RWPE2 (cell line): ENCODE measurements around the gene SLC5A5.

Experiments
- ATAC-seq: fragments of 200-7000 bp; cut with Tn5 transposase; 3 replicates; pipeline ENCODE4 v1.9.1; 2021; ENCODE audit warnings: low read depth
- DNase-seq: peaks from one replicate; pipeline ENCODE4 v3.0.0-alpha.2; 2020; ENCODE audit warnings: low spot score
- H3K27ac ChIP-seq: fragments of 450-650 bp; 2 replicates; pipeline ENCODE4 v1.5.1; 2017; ENCODE audit warnings: mild to moderate bottlenecking; ENCODE audit not compliant: poor library complexity, severe bottlenecking
- H3K27me3 ChIP-seq: fragments of 250-450 bp; sonication (Bioruptor Pico); 2 replicates; pipeline ENCODE4 v1.5.1; 2021; ENCODE audit warnings: mild to moderate bottlenecking, moderate library complexity; ENCODE audit not compliant: insufficient read depth, poor library complexity, severe bottlenecking
- H3K36me3 ChIP-seq: fragments of 250-450 bp; sonication (Bioruptor Pico); 2 replicates; pipeline ENCODE4 v1.5.1; 2020; ENCODE audit warnings: low read depth, mild to moderate bottlenecking, moderate library complexity
- H3K4me1 ChIP-seq: fragments of 250-450 bp; sonication (Bioruptor Pico); 2 replicates; pipeline ENCODE4 v1.5.1; 2021; ENCODE audit warnings: mild to moderate bottlenecking, moderate library complexity; ENCODE audit not compliant: insufficient read depth, poor library complexity, severe bottlenecking
- H3K4me3 ChIP-seq: fragments of 250-450 bp; sonication (Bioruptor Pico); 2 replicates; pipeline ENCODE4 v1.5.1; 2021; ENCODE audit warnings: mild to moderate bottlenecking, moderate library complexity; ENCODE audit not compliant: severe bottlenecking
- H3K9me3 ChIP-seq: fragments of 250-450 bp; sonication (Bioruptor Pico); 2 replicates; pipeline ENCODE4 v1.5.1; 2021; ENCODE audit warnings: mild to moderate bottlenecking, moderate library complexity; ENCODE audit not compliant: severe bottlenecking
- TF ChIP-seq, protein P1 (sequence below): fragments of 450-650 bp; IDR thresholded peaks from one replicate; pipeline ENCODE4 v1.5.1; 2017; ENCODE audit warnings: mild to moderate bottlenecking, moderate library complexity; ENCODE audit not compliant: poor library complexity, severe bottlenecking

The SLC5A5 gene

DNA sequence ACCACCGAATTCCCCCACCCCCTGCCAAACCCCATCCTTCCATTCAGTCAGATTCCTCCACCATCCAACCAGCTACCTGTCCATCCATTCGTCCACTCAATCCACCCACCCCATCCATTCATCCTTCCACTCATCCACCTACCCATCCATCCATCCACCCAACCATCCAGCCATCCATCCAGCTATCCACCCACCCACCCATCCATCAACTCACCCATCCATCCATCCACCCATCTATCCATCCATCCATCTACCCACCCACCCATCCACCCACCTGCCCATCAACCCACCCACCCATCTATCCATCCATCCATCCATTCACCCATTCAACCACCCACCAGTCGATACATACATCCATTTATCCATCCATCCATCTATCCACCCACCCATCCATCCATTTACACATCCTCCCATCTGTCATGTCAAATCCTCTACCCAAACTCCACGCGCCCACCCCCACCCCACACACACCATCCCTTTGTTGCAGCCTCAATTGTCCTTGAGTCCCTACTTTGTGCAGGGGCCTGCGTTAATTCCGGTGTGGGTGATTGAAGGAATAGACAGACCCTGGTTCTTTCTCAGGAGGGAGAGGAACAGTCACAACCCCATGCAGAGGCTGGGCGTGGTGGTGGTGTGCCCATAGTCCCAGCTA lies 5.3 kb upstream of the SLC5A5 start:
- TF ChIP-seq, protein P1, sequence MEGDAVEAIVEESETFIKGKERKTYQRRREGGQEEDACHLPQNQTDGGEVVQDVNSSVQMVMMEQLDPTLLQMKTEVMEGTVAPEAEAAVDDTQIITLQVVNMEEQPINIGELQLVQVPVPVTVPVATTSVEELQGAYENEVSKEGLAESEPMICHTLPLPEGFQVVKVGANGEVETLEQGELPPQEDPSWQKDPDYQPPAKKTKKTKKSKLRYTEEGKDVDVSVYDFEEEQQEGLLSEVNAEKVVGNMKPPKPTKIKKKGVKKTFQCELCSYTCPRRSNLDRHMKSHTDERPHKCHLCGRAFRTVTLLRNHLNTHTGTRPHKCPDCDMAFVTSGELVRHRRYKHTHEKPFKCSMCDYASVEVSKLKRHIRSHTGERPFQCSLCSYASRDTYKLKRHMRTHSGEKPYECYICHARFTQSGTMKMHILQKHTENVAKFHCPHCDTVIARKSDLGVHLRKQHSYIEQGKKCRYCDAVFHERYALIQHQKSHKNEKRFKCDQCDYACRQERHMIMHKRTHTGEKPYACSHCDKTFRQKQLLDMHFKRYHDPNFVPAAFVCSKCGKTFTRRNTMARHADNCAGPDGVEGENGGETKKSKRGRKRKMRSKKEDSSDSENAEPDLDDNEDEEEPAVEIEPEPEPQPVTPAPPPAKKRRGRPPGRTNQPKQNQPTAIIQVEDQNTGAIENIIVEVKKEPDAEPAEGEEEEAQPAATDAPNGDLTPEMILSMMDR: no peak
- no peak overlapping the region for H3K4me3 ChIP-seq
- DNase-seq (no peak), ATAC-seq (peak; percentile 0; the same call in 2 of the 3 replicates)
- no peaks in the 10 kb centered on the region for H3K9me3 ChIP-seq
- peaks cover 35% of the 10 kb centered on the region for H3K36me3 ChIP-seq
- H3K4me1 ChIP-seq: peaks cover 18% of the 10 kb centered on the region
- H3K27me3 ChIP-seq: peaks cover 22% of the 10 kb centered on the region
- no peak overlapping the region for H3K27ac ChIP-seq

DNA sequence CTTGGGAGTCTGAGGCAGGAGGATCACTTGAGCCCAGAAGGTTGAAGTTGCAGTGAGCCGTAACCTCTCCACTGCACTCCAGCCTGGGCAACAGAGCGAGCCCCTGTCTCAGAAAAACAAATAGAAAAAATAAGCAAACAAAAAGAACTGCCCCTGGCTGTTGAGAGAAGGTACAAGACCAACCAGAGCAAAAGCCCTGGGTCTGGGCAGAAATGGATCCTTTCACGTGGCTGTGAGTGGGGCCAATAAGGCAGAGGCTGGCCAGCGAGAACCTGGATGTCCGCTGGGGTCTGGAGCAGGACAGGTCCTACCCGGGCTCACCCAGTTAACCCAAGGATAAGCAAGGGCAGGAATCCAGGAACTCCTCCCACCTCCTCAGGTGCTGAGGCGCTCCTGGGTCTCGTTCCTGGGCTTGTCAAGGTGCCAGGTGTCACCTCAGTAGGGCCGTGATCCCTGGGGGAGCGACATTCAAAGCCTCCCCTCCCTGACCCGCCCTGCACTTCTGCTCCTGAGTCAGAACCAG lies 4.7 kb upstream of the SLC5A5 start:
- Histone ChIP-seq H3K27ac (no peak overlapping the region), H3K4me3 (no peak overlapping the region), H3K27me3 (peaks cover 28% of the 10 kb centered on the region), H3K36me3 (peaks cover 29% of the 10 kb centered on the region), H3K9me3 (no peaks in the 10 kb centered on the region), H3K4me1 (peaks cover 18% of the 10 kb centered on the region)
- DNase-seq (no peak), ATAC-seq (no peak)
- TF ChIP-seq, protein P1: no peak

DNA sequence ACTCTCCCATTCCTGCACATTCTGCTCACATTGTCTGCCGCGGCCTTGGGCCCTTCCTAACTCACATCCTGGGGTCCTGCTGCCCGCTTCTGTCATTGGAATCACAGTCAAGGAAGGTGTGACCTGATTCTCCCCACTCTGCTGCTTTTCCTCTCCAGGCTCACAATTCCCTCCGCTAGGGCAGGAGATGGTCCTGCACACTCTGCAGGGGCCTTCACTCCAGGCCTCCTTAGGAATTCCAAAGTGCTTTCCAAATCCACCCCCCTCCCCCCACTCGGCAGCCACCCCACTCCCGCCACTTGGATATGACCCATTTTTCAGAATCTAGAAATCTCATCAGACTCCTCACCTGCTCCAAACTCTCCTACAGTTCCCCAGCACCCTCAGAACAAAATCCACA lies 3.1 kb upstream of the SLC5A5 start:
- peaks cover 15% of the 10 kb centered on the region for H3K4me1 ChIP-seq
- TF ChIP-seq, protein P1: no peak

DNA sequence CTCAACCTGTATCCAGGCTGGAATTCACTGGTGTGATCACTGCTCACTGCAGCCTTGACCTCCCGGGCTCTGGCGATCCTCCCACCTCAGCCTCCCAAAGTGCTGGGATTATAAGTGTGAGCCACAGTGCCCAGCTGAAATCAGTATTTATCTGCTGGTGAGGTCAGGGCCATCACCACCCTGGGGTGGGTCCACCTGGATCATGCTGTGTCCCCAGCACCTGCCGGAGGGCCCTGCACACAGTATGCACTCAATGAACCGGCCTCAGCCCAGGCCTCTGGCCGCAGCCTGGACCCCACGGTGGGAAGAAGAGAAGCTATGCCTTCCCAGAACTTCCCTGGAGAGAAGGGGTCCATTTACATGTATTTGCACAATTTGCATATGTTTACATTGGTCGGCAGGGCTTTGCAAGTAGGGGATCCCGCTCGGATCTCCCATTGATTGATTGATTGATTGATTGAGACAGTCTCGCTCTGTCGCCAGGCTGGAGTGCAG lies 2.6 kb upstream of the SLC5A5 start:
- H3K4me1 ChIP-seq: peaks cover 10% of the 10 kb centered on the region
- H3K27me3 ChIP-seq: peaks cover 43% of the 10 kb centered on the region
- TF ChIP-seq, protein P1: no peak
- H3K27ac ChIP-seq: no peak overlapping the region
- DNase-seq (no peak), ATAC-seq (no peak)
- peaks cover 8% of the 10 kb centered on the region for H3K36me3 ChIP-seq
- H3K4me3 ChIP-seq: no peak overlapping the region
- no peaks in the 10 kb centered on the region for H3K9me3 ChIP-seq

More for the DNA sequence above, 3.1 kb upstream of the SLC5A5 start:
- DNase-seq (no peak), ATAC-seq (no peak)
- H3K27ac ChIP-seq: no peak overlapping the region
- no peaks in the 10 kb centered on the region for H3K9me3 ChIP-seq
- H3K4me3 ChIP-seq: no peak overlapping the region
- H3K36me3 ChIP-seq: peaks cover 13% of the 10 kb centered on the region
- peaks cover 43% of the 10 kb centered on the region for H3K27me3 ChIP-seq
